ENCODE measurements around the gene ZNF567.

The ZNF567 gene

GRCh38 chr19:36686365-36687213, 823 bp upstream of the ZNF567 start:
- H3K27ac ChIP-seq (ENCODE audit: low read length) = peak overlapping the region; percentile 77
- H2AFZ ChIP-seq (ENCODE audit: low read depth, low read length) = peak overlapping the region; percentile 92
- peaks cover 71% of the 10 kb centered on the region for H3K79me2 ChIP-seq (ENCODE audit: insufficient read depth, low read length)

GRCh38 chr19:36688058-36688457, 646 bp downstream of the ZNF567 start:
- Histone ChIP-seq H3K27me3 (ENCODE audit: insufficient read depth, low read length, poor library complexity) (no peaks in the 10 kb centered on the region), H2AFZ (ENCODE audit: low read depth, low read length) (peak overlapping the region; percentile 89), H3K79me2 (ENCODE audit: insufficient read depth, low read length) (peaks cover 82% of the 10 kb centered on the region), H3K4me2 (ENCODE audit: insufficient read depth, low read length) (peak overlapping the region; percentile 86), H3K4me3 (ENCODE audit: low read depth in 1 of 2, low read length in 2 of 2) (peak overlapping the region; percentile 72 to 90), H4K20me1 (ENCODE audit: insufficient read depth, low read length) (no peaks in the 10 kb centered on the region), H3K27ac (ENCODE audit: low read length) (peak overlapping the region; percentile 91), H3K9me3 (ENCODE audit: insufficient read depth, low read length, severe bottlenecking) (peaks cover 15% of the 10 kb centered on the region), H3K9ac (ENCODE audit: low read depth, low read length) (peak overlapping the region; percentile 90), H3K36me3 (ENCODE audit: insufficient read depth, low read length) (peaks cover 50% of the 10 kb centered on the region), H3K4me1 (ENCODE audit: insufficient read depth, low read length) (peaks cover 37% of the 10 kb centered on the region)
- ATAC-seq (ENCODE audit: insufficient read depth, low read depth) = no peak
- DNase-seq = no peak
- TF ChIP-seq EZH2 (IDR thresholded peaks at IDR 0.05; ENCODE audit: borderline replicate concordance, low read depth, low read length, severe bottlenecking) (no peak), CTCF (IDR thresholded peaks at IDR 0.05; ENCODE audit: borderline replicate concordance, extremely low read depth, low read length, poor library complexity, severe bottlenecking) (no peak)

More at GRCh38 chr19:36686365-36687213, 823 bp upstream of the ZNF567 start:
- peaks cover 42% of the 10 kb centered on the region for H3K36me3 ChIP-seq (ENCODE audit: insufficient read depth, low read length)
- ATAC-seq (ENCODE audit: insufficient read depth, low read depth) (peak; percentile 53), DNase-seq (peak; percentile 32)
- H3K27me3 ChIP-seq (ENCODE audit: insufficient read depth, low read length, poor library complexity) = no peaks in the 10 kb centered on the region
- no peak for TF ChIP-seq CTCF (IDR thresholded peaks at IDR 0.05; ENCODE audit: borderline replicate concordance, extremely low read depth, low read length, poor library complexity, severe bottlenecking)
- no peak for TF ChIP-seq EZH2 (IDR thresholded peaks at IDR 0.05; ENCODE audit: borderline replicate concordance, low read depth, low read length, severe bottlenecking)
- H3K4me2 ChIP-seq (ENCODE audit: insufficient read depth, low read length) = peak overlapping the region; percentile 86
- H3K9me3 ChIP-seq (ENCODE audit: insufficient read depth, low read length, severe bottlenecking) = peaks cover 12% of the 10 kb centered on the region
- peak overlapping the region; percentile 72 to 90 for H3K4me3 ChIP-seq (ENCODE audit: low read depth in 1 of 2, low read length in 2 of 2)
- no peaks in the 10 kb centered on the region for H4K20me1 ChIP-seq (ENCODE audit: insufficient read depth, low read length)
- H3K4me1 ChIP-seq (ENCODE audit: insufficient read depth, low read length) = peaks cover 37% of the 10 kb centered on the region
- H3K9ac ChIP-seq (ENCODE audit: low read depth, low read length) = peak overlapping the region; percentile 90

GRCh38 chr19:36707134-36707533, 19.7 kb downstream of the ZNF567 start:
- peaks cover 81% of the 10 kb centered on the region for H3K79me2 ChIP-seq (ENCODE audit: insufficient read depth, low read length)
- TF ChIP-seq EZH2 (IDR thresholded peaks at IDR 0.05; ENCODE audit: borderline replicate concordance, low read depth, low read length, severe bottlenecking) (no peak), CTCF (IDR thresholded peaks at IDR 0.05; ENCODE audit: borderline replicate concordance, extremely low read depth, low read length, poor library complexity, severe bottlenecking) (no peak)
- no peaks in the 10 kb centered on the region for H3K27me3 ChIP-seq (ENCODE audit: insufficient read depth, low read length, poor library complexity)
- DNase-seq = no peak
- ATAC-seq (ENCODE audit: insufficient read depth, low read depth) = no peak
- H3K4me3 ChIP-seq (ENCODE audit: low read depth in 1 of 2, low read length in 2 of 2) = no peak overlapping the region
- H3K4me2 ChIP-seq (ENCODE audit: insufficient read depth, low read length) = no peak overlapping the region
- no peaks in the 10 kb centered on the region for H4K20me1 ChIP-seq (ENCODE audit: insufficient read depth, low read length)
- peaks cover 82% of the 10 kb centered on the region for H3K9me3 ChIP-seq (ENCODE audit: insufficient read depth, low read length, severe bottlenecking)
- no peaks in the 10 kb centered on the region for H3K4me1 ChIP-seq (ENCODE audit: insufficient read depth, low read length)
- H3K27ac ChIP-seq (ENCODE audit: low read length) = no peak overlapping the region
- no peak overlapping the region for H3K9ac ChIP-seq (ENCODE audit: low read depth, low read length)
- H3K36me3 ChIP-seq (ENCODE audit: insufficient read depth, low read length) = peaks cover 80% of the 10 kb centered on the region
- H2AFZ ChIP-seq (ENCODE audit: low read depth, low read length) = no peak overlapping the region

All from DND-41 (cell line).